Nucleus accumbens (tissue), 56 donors: Measurements from ENCODE around the gene CLTB.
A peak's percentile ranks its signal among the peaks of the same experiment; 100 is the strongest.
"Not testable (repeated sequence)": the region's sequence is repeated elsewhere in the genome, so short reads cannot be mapped to it uniquely, and the experiment has no call there.

Source experiments
- DNase-seq, 56 donors: peaks; one replicate each; lab custom pipeline; 2025; lab: John Stamatoyannopoulos, UW

CLTB gene, protein sequence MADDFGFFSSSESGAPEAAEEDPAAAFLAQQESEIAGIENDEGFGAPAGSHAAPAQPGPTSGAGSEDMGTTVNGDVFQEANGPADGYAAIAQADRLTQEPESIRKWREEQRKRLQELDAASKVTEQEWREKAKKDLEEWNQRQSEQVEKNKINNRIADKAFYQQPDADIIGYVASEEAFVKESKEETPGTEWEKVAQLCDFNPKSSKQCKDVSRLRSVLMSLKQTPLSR

DNA sequence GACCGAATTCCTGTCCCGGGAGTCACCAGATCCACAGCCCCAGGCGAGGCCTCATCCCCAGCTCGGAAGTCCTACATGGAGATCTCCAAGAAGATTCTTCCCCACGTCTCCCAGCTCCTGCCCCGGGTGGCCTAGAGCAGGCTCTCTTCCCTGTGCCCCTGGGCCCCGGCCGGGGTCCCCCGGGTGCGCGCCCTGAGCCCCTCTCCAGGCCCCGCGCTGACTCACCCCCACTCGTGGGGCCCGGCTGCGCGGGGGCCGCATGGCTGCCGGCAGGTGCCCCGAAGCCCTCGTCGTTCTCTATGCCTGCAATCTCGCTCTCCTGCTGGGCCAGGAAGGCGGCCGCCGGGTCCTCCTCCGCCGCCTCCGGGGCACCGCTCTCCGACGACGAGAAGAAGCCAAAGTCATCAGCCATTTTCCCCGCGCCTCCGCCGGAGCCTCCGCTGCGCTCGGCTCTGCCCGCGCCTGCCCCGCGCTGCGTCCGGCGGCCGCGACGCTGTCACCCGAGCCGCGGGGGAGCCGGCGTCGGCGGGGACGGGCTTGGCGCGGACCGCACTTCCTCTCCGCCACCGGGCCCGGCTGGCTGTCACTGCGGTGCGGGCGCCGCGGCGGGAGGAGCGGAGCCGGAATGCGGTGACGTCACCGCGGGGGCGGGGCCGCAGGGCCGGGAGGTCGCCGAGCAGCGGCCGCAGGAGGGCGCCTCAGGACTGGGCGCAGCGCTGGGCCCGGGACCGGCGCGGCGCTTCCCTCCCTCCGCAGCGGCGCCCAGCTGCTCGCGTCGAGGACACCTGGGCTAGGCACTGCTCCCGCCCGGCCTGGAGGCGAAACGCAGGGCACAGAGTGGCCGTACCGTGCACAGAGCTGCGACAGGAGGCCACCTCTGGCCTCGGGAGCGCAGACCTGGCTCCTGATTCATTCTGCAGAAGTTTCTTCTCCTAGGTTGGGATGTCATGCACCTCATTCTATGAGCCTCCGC is at the start of gene CLTB:
Gene CLTB, minus strand, starts transcription at position 588 of the 973 bp plus-strand sequence. Its CDS starts 176 bp downstream, at position 412.
- DNase-seq, result peak in 54 of 56 donors; percentile 31 to 94 (median 78)

DNA sequence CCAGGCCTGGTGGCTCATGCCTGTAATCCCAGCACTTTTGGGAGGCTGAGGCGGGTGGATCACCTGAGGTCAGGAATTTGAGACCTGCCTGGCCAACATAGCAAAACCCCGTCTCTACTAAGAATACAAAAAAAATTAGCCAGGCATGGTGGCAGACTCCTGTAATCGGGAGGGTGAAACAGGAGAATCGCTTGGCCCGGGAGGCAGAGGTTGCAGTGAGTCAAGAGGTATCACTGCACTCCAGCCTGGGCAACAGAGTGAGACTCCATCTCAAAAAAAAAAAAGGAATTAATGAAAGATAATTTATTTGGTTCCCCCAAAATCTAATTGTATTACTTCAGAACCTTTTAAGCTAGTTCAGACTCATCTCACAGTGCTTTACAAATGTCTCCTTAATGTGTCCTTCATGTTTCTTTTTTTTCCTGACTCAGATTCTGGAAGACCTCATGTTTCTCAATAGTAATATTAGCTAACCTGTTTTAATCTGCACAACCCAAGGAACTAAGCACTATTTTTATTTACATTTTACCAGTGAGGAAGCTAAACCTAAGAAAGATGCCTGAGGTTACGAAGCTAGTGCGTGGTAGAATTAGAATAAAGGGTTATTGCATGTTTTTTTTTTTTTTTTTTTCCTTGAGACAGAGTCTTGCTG is 46.9 kb upstream of the CLTB start:
- no peak for DNase-seq

DNA sequence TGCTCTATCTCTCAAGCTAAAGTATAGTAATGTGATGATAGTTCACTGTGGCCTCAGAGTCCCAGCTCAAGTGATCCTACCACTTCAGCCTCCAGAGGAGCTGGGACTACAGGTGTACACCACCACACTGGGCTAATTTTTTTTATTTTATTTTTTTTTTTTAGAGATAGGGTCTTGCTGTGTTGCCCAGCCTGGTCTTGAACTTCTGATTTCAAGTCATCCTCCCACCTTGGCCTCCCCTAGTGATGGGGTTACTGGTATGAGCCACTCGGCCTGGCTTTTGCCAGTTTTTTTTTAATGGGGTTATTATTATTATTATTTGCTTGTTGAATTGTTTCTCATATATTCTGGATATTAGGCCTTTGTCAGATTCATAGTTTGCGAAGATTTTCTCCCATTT is 45.0 kb upstream of the CLTB start:
- no peak for DNase-seq

DNA sequence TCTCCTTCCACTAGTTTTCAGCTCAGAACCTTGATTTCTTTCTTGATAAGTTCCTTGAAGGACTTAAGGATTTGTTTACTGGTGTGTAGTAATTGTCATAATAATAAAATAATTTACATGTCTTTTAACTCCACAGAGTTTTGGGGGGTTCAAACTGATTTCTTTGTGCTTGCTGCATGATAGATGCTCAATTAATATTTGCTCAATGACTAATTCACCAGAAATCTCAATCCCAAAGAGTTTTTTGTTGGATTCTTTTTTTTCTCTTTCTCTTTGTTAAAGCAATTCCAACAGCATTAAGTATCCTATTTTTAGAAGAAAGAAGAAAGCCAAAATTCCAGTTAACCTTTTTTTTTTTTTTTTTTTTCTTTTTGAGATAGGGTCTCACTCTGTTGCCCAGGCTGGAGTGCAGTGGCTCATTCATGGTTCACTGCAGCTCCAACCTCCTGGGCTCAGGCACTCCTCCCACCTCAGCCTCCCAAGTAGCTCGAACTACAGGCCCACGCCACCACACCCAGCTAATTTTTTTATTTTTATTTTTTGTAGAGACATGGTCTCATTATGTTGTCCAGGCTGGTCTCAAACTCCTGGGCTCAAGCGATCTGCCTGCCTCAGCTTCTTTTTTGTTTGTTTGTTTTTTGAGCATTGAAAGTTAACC is 42.7 kb upstream of the CLTB start:
- no peak for DNase-seq

DNA sequence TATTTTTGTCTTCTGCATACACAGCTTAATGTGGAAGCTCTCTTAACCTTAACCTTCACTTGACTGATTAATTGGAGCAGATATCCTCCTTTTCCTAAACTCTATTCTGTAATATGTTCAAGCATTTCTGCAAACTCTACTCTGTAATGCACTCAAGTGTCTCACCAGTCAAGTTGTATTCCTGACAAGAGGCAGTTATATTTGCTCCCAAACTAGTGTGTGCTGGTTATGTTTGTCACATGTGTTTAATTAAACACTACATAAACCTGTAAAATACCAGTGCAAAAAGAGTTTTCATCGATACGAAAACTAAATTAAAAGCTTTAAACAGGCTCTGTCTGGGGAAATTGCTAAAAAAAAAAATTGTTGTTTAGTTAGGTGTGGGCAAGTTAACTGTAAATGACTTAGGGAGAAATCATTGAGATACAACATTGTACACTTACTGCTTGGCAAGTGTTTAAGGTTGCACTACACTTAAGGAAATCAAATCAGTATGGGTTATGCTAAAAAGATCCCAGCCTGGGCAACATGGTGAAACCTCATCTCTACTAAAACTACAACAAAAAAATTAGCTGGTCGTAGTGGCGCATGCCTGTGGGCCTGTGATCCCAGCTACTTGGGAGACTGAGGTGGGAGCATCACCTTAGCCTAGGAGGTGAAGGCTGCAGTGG is 38.5 kb upstream of the CLTB start:
- DNase-seq, result no peak

DNA sequence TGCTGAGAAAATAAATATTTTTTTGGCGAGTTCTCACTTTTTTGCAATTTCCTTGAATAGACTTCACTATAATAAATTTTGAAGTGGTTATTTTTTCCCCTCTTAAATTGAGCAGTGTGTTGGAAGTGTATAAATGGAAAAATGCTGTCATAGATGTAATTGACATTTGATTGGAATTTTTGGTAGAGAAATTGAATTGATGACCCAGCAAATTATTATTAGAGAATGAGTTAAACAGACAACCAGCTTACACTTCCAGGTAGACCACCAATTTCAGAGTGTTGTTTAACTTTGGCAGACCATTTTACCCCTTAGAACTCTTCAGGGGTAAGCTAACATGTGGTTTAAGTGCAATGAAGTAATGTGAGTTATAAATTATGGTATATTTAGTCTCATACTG is 33.7 kb upstream of the CLTB start:
- no peak for DNase-seq

DNA sequence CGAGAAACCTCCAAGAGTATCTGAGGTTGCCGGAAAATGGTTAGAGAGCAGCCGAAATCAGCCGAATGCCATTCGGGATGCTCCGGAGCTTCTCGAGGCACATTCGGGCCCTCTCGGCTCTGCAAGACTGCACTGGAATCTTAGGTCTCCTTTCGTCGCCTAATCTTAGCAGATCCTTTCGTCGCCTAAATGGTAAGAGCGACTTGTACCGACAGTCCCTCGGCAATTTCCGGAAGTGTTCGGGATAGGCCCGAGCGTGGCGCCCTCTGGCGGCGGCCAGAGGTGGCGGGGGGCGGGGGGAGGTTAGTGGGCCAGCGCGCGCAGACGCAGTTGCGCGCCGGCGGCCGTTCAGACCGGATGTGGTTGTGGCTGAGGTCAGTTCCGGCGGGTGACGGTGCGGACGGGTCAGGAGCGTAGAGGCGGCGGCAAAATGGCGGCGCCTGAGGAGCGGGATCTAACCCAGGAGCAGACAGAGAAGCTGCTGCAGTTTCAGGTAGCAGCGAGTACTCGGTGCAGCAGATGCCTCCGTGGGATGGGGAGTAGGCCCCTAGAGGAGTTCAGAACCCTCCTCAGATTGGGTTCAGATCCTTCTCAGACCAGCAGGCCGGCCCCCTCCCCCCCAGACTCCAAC is 31.8 kb upstream of the CLTB start, which contains the start of gene FAF2:
Gene FAF2, plus strand, starts transcription at position 408 of the 631 bp plus-strand sequence. Its CDS starts 23 bp downstream, at position 431.
- DNase-seq, result peak; percentile 33 to 99 (median 95)

DNA sequence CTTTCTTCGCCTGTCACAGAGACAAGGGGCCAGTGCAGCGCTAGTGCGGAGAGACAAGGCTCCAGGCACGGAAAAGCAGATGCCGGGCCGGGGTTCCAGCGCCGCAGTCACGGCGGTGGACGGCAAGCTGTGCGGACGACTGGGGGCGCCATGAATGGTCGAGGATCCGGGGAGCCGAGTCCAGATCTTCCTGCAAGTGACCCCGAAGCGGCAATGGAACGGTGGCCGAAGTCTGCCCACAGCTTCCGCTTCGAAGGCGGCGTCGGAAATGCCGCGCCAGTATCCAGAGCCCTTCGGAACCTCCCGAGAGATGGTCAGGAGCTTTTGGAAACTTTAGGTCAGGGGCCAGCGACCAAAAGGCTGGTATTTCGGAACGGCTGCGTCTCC is 31.2 kb upstream of the CLTB start:
- peak in 25 of 56 donors; percentile 30 to 88 (median 69) for DNase-seq

DNA sequence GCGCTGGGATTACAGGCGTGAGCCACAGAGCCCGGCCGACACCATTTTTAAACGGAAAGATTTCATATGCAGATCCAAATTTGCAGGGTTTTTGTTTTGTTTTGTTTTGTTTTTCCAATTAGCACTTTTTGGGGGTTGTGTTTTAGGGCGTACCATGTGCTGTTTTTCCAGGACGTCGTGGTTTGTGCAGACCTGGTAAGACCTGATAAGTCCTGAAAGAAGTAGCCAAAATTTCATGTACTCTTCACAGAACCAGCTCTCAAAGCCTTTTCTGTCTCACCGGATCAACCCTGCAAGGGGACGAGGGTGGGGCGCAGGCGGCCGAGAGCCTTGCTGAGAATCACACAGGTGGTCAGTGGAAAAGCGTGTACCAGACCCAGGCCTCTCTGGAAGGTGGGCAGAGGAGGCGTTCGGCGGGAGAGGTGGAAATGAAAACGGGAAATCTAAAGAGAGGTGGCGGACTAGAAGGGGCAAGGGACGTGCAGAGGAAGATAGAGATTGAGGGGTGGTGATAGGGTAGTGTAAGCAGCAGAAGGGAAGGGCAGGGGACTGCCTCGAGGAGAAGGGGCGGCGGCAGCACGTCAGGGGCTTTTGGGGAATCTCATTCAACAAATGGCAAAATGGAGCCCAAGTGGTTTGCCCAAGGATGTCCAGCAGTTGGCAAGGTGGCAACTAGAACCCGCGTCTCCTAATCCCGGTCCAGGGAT is 30.7 kb upstream of the CLTB start:
- peak in 19 of 56 donors; percentile 6 to 44 (median 26) for DNase-seq

DNA sequence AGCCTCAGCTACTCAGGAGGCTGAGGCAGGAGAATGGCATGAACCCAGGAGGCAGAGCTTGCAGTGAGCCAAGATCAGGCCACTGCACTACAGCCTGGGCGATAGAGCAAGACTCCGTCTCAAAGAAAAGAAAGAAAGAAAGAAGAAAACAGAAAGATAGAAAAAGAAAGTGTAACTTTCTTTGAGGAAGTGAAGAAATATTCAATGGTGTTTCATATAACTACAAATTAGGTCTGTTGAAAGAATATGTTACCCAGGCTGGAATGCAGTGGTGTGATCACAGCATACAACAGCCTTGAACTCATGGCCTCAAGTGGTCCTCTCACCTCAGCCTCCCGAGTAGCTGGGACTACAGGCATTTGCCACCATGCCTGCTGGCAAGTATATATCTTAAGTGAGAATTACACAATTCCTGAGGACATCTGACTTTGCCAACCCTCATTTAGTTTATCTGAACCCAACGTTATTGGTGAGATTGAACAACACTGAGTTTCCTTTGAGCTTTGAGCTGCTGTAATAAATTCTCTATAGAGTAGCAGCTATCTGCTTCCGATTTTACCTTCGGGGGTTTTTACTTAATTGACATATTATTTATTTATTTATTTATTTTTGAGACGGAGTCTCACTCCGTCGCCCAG is 29.8 kb upstream of the CLTB start:
- DNase-seq, result no peak

DNA sequence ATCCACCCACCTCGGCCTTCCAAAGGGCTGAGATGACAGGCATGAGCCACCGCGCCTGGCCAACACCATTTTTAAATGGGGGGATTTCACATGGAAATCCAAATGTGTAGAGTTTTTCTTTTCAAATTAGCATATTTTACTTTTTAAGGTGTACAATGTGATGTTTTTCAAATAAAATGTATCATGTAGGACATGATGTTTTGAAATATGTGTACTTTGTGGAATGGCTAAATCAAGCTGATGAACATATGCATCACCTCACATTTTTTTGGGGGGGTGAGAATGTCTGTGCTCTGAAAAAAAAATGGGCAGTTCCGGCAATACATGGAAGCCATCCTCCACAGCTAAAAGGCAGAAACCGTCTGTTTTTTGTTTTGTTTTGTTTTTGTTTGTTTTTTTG is 28.4 kb upstream of the CLTB start:
- DNase-seq, result no peak

DNA sequence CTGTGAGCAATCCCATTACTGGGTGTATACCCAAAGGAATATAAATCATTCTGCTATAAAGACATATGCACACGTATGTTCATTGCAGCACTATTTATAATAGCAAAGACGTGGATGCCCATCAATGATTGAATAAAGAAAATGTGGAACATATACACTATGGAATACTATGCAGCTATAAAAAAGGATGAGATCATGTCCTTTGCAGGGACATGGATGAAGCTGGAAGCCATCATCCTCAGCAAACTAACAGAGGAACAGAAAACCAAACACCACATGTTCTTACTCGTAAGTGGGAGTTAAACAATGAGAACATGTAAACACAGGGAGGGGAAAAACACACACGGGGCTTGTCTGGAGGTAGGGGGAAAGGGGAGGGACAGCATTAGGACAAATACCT is 26.6 kb upstream of the CLTB start:
- DNase-seq, result not testable (repeated sequence)

DNA sequence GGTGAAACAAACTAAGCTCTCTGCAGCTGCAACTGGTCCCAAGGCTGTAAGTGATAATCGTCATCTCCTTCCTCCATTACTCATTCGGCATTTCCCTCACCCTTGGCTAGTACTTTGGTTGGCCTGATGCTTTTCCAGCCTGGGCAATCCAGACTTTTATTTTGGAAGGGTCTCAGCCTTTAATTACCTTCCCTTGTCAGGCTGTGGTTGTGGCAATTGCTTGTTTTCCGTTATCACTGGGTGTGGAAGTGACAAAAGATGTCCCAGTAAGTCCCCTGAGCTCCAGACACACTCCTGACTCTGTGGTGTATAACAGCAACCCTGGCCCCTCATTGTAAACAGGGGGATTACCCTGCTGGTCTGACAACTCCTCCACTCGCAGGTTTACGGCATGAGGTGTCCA is 25.6 kb upstream of the CLTB start:
- no peak for DNase-seq

DNA sequence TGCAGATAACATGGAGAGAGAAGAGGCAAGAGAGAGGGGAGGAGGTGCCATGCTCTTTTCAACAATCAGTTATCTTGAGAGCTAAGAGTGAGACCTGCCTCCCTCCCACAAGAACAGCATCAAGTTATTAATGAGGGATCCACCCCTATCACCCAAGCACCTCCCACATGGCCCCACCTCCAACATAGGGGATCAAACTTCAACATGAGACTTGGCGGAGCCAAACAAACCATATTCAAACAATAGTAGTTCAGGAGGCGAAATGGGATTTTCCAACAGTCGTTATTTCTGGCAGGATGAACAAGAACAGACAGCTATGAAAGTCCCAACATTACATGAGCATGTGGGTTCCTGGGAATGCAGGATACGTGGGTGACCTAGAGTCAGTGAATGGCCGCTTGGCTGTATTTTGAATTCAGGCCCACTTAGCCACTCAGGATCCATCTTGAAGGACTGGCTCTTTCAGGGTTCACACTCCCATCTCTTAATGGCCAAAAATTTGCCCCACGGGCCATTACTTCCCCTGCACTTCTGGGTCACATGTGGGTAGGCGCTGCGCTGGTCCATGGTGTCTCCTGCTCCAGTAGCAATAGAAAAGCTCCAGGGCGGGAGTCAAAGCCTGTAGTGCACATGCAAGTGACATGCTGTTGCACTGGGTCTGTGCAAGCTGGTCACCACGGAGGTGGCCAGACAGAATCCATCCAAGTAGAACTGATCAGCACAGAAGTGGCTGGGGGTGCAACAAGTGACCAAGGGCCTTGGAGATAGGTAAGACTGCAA is 24.8 kb upstream of the CLTB start:
- DNase-seq, result no peak

DNA sequence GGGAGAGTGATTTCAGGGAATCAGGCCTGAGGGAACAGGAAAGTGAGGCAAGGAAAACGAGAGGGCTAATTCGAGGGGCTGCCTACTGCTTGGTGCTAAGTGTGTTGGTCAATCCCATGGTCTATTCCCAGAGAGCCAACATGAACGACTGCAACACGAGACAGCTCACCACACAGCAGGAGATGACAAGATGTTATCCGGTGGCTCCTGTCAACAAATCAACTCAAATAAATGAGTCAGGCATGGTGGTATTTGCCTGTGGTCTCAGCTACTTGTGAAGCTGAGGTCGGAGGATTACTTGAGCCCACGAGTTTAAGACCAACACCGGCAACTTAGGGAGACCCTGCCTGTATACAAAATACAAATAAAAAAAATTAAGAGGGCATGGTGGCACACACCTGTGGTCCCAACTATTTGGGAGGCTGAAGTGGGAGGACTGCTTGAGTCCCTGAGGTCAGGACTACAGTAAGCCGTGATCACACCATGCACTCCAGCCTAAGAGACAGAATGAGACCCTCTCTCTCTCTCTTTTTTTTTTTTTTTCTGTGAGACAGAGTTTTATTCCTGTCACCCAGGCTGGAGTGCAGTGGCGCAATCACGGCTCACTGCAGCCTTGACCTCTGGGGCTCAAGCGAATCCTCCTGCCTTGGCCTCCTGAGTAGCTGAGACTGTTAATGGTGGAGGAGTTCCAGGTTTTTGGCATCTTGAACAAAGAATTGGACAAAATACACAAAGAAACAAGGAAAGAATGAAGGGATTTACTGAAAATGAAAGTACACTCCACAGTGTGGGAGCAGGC is 22.8 kb upstream of the CLTB start:
- DNase-seq, result no peak

DNA sequence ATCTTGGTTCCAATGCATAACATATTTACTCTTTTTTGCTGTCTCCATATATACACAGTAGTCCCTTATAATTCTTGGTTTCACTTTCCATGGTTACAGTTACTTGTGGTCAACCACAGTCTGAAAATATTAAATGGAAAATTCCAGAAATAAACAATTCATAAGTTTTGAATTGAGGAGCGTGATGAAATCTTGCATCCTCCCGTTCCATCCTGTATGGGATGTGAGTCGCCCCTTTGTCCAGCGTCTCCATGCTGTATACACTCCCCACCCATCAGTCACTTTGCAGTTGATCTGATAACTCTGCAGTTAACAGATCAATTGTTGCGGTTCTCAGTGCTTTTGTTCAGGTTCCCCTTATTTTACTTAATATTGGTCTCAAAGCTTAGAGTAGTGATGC is 20.3 kb upstream of the CLTB start:
- no peak for DNase-seq

DNA sequence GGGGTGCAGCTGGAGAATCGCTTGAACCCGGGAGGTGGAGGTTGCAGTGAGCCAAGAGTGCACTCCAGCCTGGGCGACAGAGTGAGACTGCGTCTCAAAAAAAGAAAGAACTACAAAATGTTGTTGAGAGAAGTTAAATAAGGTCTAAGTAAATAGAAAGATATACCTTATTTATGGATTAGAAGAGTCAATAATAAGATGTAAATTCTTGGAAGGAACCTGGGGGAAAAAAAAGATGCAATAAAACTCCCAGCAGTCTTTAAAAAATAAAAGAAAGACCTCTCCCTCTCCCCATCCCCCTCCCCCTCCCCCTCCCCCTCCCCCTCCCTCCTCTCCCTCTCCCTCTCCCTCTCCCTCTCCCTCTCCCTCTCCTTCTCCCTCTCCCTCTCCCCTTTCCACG is 16.4 kb upstream of the CLTB start:
- DNase-seq, result no peak
